ENCODE measurements around the gene ZNF296.
A peak's percentile ranks its signal among the peaks of the same experiment; 100 is the strongest.

ZNF296 gene

DNA sequence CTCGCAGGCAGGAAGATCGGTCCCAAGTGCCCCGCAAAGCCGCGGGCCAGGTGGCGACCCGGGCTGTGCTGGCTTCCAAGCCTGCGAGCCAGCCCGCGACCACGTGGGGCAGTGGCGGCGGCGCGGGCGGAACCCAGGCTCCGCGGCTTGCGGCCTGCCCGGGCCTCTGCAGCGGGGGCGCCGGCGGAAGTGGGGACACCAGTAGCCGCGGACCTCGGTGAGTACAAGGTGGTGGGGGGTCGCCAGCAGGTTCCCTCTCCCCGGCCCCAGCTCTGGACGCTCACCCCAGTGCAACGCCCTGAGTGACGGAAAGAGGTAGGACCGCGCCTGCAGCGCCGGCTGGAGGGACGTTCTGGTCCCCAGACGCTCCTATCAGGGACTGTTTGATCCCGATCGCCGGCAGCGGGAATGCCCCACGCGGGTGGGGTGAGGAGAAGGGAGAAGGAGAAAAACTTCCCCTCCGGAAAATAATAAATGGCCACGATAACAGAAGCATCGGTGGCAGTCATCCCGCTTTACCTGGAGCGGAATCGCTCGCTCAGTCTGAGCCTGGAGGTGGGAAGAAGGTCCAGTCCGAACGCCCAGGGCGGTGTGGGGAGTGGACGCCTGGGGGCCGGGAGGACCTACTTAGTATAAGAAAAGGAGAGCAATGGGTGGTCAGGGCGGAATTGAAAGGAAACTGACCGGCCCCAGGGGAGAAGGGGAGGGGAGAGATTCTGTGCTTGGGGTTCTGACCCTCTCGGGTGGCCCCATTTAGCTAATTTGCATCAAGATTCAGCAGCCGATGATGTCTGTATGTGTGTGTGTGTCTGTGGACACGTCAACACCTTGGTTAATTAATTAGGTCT, 3.0 kb upstream of the ZNF296 start, which contains the start of gene GEMIN7:
Gene GEMIN7 (plus strand): TSS at position 198 of the 848 bp plus-strand sequence. CDS start 10,855 bp downstream, outside the sequence.
- DNase-seq, result peak; percentile 70

DNA sequence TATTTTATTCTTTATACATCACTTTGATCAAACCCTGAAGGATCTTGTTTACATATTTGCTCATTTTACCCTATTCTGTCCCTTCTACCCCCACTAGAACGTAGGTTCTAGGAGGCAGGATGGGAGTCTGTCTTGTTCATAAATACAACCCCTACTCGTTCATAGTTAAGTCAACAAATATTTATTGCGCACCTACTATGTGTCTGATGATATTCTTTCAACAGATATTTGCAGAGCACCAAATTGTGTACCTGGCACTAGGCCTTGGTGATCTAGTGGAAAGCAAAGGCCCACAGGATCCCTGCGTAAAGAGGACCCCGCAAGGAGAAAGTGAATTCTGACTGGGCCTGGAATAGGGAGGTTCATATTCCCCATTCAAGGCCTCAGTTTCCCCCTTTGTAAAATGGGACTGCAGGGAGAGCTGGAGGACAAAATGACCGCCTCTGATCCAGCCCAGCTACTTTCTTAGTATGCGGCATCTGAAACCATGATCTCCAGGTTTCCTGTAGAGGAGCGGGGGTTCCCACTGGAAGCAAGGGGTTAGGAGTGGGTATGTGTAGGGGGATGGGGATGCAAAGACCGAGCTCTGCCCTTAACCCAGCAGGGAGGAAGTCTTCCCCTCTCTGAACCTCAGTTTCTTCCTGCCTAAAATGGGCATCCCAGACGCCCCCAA, 2.2 kb upstream of the ZNF296 start:
- no peak for DNase-seq

DNA sequence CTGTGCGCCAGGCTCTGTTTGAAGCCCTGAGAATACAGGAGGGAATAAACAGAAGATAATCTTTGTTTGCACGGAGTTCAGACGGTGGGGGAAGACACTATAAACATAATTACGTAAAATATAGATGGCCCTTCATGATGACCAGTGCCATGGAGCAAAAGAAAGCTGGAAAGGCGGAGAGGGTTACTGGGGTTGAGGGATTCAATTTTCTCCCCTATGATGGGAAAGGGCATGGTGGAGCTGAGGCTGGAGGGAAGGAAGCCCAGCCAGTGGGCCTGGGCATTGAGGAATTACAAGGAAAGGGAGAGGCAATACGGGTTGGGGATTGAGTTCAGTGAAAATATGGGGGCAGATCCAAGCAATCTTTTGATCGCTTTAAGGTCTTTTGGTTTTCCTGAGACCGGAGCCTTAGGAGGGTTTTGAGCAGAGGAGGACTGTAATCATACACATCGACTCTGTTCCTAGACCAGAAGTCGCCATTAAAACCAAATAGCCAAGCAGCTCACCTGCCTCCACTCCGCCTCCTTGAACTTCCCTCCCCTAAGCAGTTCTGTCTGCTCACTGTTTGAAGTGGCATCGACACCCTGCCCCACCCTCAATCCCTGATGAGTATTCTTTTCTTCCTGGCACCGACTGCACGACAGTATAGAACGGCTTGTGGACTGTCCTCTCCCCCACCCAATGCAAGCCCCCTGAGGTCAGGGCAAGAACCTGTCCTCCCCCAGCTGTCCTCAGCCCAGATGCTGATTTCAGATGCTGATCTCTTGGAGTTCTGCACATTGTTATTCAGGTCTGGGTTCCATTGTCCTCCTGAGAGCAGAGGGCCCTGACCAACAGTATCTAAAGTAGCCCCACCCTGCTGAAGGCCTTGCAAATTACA, 813 bp upstream of the ZNF296 start:
- no peak for DNase-seq

DNA sequence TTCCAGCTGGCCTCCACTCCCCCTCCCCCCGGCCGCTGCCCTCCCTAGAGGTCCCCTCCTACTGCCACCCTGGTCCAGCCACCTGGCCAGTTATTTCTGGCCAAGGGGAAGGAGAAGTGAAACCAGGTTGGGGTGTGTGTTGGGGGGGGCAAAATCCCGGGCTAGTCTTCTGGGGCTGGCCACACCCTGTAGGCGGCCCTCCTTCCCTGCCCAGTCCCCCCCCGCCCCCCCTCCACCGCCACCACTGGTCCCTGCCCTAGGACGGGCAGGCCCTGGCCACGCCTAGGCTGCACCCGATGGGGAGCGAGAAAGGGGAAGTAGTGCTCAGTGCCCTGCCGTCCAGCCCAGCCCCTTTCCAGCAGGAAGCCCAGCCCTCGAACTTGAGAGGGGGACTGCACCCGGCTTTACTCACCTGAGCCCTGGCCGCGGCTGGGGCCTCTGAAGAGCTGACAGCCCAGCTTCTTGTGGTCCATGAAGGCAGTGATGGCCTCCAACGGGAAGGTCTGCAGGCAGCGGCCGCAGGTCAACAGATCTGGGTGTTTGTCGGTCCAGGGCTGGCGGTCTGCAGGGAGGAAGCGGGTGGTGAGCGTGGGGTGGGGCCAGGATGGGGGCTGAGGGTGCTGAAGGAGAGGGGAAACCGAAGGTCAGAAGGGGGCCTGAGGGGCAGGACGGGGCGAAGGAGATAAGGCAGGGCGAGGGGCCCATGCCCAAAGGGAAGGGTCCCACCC, 813 bp downstream of the ZNF296 start:
- peak; percentile 39 for DNase-seq

DNA sequence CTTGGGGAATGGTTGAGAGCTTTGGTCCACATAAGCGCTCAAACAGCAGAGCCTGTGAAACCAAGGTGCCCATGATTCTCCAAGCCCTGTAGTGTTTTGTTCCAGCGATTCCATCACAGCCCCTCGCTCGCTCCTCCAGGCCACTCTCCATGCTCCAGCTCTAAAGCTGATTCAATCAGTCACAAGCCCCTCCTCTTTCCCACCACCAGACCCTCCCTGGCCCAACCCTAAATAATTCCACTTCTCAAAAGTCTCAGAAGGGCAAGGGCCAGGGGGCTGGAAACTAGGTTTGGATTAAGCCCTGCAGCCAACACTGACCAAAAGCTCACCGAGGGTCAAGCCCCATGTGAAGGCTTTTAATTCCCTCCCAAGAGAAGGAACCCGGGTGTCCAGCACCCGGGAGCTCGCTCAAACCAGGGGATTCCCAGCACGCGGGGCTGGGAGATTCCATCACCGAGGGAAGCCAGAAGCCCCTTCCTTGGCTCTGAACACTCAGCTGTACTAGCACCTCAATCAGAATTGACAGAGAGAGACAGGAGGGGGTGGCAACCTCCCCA, 1.5 kb downstream of the ZNF296 start:
- no peak for DNase-seq

DNA sequence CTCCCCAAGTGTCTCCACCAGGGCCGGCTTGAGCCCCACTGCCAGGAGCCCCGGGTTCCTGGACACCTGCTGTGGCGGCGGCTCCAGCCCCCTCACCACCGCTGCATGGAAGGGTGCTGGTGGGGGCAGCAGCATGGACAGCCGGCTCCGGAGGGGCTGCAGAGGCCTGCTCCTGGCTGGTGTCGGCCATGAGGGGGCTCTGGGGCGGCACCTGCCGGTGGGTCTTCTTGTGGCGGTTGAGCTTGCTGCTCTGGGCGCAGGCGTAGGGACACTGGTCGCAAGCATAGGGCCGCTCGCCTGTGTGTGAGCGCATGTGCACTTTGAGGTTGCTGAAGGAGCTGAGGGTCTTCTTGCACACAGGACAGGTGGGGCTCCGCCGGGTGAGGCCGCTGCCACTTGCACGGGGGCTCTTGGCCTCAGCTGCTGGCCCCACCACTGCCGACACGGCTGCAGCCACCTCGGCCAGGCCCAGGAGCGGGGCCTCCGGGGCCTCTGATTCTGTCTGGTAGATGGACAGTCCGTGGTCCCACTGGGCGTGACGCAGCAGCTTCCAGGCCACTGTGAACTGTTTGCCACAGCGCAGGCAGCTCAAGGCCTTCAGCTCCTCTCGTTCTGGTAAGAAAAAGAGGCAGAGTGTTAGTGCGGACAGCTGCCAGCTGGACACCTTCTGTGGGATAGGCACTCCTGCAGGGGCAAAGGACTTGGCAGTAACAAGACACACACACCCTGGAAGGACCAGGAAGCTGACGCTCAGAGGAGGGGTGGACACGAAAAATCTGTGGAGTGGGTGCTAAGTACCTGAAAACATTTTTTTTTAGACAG, 4.1 kb downstream of the ZNF296 start:
- DNase-seq, result no peak

DNA sequence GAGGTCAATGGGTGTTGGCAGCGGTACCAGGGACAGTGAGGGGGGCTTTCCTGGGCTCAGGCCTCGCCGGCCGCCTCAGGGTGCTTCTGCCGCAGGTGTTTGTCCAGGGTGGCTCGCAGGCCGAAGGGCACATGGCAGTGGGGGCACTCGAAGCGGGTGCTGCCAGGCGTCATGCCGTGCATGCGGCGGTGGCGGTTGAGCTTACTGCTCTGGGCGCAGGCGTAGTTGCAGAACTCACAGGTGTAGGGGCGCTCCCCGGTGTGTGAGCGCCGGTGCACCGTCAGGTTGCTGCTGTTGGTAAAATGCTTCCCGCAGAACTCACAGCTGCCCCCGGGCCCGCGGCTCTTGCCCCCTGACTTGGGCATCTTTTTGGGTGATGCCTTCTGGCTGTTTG, 4.7 kb downstream of the ZNF296 start:
- no peak for DNase-seq

DNA sequence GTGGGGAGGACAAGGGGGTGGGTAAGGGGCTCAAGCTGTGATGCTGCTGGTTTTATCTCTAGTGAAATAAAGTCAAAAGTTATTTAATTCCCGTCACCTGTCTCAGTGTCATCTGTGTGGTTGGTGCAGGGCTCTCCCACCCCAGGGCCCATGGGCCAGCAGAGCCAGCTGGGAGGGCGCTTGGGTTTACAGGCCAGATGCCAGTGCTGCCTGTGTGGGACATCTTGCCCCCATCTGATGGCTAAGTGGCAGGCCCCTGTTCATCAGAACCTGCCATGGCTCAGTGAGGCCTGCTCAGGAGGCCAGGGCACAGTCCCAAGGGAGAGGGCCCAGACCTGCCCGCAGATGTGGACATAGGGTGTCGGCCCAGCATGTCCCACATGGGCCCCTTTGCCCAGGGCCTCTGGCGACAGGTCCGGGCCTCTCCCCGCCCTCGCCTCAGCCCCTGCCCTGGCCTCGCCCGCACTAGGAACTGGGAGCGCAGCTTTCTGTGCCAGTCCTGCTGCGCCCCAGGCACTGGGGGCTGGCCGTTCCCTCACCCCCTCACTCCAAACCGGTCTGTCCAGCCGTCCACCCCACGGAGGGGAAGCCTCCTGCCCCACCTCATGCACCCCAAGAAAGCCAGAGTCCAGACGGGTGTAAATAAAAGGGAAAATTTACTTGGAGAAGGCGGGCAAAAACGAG, 5.3 kb downstream of the ZNF296 start:
- no peak for DNase-seq

DNA sequence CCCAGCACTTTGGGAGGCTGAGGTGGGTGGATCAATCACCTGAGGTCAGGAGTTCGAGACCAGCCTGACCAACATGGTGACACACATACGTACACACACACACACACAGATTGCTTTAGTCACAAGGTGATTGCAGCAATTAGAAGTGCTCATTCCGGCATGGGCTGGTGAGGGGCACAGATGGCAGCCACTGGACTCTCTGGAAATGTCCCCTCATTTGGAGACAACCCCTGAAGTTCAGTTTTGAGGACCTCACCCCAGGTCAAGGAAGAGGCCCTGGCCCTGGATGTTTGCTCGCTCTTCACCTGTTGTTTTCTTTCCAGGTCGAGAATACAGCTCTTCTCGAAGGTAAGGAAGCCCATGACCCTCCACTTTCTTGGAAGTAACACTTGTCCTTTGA, 6.1 kb downstream of the ZNF296 start:
- DNase-seq, result no peak

DNA sequence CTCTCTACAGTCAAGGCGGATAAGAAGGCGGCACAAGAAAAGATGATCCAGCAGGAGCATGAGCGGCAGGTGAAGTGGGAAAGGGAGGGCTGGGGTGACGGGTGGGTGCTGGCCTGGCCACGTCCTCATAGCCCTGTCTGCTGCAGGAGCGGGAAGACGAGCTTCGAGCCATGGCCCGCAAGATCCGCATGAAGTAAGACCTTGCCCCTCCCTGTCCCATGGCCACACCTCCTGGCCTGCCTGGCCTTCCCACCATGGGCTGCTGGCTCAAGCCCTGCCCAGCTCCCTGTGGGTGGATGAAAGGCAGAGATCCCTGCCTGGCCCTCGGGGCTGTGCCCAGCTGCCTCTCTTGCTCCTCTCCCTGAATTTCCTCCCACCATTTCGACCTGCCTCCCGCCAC, 7.2 kb downstream of the ZNF296 start:
- no peak for DNase-seq

DNA sequence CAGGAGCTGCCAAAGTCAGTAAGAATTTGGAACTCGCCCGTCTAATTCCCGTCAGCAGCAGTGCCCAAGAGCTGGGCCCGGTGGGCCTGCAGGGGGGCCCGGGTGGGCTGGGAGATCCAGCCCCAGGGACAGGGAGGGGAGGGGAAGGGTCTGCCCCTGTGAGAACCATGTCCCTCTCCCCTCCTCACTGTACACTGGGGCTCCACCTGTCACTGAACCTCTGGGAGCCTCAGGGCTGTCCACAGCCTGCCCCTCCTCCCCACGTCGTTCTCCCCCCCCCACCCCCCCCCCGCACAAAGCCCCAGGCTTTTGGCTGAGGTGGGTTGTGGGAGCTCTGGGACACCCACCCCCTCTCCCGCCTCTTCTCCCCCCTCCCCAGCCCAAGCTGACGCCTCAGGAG, 8.2 kb downstream of the ZNF296 start:
- DNase-seq, result no peak

DNA sequence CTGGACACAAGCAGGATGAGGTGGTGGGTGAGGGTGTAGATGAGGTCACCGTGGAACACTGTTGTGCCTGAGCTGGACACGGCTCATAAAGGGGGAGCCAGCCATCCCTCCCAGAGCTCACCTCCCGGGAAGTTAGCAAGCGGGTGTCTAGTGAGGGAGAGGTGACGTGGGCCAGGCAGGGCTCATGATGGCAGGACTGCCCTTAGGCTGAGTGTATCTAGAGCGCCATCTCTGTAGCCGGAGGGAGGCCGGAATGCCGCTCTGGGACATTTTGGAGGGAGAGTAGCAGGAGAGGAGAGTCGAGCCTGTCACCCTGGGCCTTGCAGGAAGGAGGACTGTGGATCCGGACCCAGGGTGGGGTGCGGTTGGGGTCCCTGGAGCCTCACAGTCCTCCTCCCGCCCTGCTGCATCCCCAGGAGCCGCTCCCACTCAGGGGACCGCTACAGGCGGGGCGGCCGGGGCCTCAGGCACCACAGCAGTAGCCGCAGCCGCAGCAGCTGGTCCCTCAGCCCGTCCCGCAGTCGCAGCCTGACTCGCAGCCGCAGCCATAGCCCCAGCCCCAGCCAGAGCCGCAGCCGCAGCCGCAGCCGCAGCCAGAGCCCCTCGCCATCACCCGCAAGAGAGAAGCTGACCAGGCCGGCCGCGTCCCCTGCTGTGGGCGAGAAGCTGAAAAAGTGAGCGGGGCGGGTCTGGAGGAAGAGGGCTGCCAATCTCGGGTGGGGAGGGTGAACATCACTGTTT, 9.2 kb downstream of the ZNF296 start:
- DNase-seq, result no peak

DNA sequence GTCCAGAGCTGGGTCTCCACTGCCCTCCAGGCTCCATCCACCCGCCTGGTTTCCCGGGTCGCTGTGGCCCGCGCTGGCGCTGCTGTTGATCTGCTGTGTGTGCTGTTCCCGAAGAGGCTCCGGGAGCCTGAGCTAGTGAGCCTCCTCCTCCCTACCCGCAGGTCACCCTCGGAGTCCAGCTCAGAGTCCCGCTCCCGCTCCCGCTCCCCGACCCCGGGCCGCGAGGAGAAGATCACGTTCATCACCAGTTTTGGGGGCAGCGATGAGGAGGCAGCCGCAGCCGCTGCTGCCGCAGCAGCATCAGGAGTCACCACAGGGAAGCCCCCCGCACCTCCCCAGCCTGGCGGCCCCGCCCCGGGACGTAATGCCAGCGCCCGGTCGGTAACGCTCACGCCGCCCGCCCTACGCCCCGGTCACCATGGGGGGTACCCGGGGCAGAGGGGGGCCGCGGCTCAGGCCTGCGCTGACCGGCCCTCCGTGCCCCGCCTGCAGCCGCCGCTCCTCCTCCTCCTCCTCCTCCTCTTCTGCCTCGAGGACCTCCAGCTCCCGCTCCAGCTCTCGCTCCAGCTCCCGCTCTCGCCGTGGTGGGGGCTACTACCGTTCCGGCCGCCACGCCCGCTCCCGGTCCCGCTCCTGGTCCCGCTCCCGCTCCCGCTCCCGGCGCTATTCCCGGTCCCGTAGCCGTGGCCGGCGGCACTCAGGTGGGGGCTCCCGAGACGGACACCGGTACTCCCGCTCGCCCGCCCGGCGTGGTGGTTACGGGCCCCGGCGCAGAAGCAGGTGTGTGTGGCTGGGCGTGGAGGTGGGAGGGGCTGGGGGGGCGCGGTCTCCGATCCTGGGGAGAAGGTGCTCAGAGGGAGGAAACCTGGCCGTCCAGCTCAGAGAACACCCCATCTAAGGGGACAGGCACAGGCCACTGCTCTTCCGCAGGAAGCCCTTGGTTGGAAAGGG, 12.2 kb downstream of the ZNF296 start:
- no peak for DNase-seq

DNA sequence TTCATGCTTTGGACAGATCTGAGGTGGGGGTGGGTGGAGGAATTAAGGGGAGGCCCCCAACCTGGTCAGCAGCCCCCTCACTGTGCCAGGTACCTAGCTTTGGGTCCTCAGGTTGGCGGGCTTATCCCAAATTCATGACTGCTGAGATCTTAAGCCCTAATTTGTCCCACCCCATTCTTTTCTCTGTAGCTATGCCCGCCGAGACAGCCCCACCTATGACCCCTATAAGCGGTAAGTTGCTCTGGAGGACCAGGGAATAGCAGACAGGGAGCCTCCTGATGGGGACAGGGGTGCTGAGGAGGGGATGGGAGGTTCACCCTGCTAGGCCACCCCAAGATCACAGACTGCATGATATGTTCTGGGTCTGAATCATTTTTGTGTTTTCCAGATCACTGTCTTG, 14.3 kb downstream of the ZNF296 start:
- DNase-seq, result no peak

DNA sequence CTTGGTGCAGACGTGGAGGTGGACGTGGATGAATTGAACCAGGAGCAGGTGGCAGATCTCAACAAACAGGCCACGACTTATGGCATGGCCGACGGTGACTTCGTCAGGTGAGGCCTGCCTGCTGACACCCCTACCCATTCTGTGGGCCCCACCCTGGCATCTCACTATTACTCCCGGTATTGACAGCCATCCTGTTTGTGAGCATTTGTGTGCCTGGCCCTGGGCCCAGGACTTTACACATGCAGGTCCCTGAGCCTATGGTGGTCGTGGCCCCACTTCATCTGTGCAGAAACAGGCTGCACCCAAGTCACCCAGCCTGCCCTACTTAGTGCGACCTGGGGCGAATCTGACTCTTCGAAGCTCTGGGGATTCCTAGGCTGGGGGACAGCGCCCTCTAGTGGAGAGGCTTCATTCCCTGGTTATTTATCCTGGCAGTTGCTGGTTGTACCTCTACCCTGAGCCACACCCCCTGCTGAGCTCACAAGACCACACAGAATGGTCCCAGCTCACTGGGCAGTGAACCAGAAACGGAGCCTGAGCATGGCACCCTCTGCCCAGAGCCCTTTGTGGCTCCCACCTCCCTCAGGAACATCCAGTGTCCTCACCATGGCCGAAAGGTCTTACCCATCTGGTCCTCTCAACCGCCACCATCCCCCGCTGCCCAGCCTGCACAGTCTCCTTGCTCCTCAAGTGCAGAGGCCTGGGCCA, 16.9 kb downstream of the ZNF296 start:
- peak; percentile 26 for DNase-seq

DNA sequence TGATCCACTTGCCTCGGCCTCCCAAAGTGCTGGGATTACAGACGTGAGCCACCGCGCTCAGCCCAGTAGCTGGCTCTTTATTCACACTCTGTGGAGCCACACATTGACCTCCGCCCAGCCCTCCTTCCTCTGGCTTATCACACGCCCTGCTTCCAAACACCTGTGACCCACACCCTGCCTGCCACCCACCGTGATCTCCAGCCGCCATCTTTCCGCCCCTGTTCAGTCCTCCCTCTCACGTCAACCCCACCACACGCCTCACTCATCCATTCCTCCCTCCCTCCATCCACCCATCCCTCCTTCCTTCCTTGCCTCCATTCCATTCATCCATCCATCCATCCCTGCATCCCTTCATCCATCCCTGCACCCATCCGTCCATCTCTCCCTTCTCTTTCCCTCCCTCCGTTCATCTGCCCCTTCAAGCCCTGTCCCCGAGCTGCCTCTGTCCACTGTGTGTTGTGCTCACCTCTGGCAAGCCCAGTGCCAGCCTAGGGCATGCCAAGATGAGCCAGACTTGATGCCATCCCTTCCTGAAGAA, 17.6 kb downstream of the ZNF296 start:
- no peak for DNase-seq

DNA sequence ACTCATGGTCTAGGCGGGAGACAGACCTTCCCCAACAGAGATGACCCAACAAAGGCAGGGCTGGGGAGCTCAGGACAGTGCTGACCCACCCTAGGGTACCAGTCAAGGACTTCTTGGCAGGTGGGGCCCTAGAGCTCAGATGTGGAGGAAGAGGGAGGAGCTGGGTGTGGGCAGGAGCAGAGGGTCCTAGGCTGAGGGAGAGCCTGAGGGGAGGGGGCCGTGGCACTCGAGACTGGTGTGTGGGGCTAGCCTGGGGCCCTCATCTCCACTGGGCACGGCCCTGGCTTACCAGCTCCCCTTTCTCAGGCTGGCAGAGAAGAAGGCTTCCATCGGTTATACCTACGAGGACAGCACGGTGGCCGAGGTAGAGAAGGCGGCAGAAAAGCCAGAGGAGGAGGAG, 18.8 kb downstream of the ZNF296 start:
- no peak for DNase-seq

DNA sequence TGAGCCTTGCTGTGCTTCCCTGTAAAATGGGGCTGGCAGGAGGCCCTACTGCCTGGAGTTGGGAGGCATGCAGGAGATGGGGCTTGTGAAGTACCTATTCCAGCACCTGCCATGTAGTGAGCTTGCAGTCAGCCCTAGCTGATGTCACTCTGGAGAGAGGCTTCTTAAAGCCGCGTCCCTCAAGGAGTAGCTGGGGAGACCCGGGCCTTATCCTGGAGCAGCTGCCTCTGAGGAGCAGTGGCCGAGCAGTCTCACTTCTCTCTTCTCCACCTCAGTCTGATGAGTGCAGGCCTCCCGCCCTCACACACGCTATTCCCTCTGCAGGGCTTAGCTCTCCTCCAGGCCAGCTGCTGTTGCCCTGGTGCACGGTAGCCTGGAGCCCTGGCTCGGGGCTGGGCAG, 19.4 kb downstream of the ZNF296 start:
- no peak for DNase-seq
